Cerebellar nuclear complex (tissue), 1 donor: ENCODE results near the gene CDKN1A.
"Not testable (repeated sequence)": the region's sequence is repeated elsewhere in the genome, so short reads cannot be mapped to it uniquely, and the experiment has no call there.

ENCODE experiments used
- DNase-seq, 2 experiments: peaks; one replicate each; lab custom pipeline; 2025; lab: John Stamatoyannopoulos, UW

Gene CDKN1A

DNA sequence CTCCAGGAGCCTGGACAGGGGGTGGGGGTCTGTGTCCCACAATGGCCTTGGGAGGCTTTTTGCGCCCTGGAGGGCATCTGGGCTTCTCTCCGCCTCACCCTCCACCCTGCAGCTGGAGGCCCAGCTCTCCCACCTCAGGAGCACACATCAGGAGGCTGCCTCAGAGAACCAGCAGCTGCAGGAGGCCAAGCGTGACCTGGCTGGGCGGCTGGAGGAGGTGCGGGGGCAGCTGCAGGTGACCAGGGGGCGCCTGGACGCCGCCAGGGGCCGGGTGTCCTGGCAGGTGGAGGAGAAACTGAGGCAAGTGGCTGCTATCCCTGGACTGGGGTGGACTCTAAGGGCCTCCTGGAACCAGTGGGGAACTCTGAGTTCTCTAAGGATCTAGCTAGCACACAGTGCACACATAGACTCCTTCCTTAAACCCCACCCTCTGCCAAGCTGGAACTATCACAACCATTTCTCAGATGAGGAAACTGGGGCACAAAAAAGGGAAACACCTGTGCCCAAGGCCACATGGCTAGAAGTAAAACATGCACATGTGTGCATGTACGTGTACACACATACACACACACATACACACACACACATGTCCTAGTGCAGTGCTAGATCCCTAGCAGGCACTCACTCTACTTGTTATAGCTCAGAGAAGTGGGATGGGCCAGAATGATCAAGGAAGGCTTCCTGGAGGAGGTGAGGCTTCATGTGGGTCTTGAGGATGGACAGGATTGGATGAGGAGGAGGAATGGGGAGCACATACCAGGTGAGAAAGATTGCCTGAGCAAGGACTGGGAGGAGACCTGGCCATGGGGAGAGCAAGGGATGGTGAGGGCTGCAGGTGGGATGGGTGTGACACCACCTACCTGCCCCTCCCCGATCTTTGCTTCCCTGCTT, 42.0 kb downstream of the CDKN1A start:
- DNase-seq: no peak

DNA sequence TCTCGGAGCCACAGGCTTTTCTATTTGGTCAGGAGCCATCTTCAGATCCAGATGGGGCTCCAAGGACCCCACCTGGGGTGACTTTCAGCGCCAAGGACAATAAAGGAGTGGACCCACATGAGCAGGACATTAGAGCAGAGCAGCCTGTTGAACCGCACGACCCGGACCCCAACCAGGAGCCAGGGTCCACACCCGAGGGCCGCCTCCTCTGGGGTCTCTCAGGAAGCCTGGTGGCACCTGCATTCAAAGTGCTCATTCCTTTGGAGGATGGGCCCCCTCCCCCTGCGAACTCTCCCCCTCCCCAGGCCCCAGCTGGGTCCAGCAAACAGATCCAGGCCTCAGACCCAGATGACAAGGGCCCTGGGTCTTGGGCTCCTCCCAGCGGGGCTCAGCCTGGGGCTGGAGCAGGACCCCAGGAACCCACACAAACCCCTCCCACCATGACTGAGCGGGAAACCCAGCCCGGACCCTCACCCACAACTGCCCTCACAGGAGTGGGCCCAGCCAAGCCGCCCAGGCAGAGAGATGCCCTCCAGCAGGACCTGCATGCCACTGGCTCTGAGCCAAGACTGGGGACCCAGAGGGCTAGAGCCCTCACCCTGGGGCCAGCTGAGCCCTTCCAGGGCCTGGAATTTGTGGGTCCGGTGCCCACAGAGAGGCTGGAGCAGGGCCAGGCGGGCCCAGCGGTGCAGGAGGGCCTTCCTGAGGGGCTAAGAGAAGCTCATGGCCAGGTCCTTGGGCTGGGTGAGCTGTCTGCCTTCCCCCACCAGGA, 43.0 kb downstream of the CDKN1A start:
- no peak for DNase-seq

DNA sequence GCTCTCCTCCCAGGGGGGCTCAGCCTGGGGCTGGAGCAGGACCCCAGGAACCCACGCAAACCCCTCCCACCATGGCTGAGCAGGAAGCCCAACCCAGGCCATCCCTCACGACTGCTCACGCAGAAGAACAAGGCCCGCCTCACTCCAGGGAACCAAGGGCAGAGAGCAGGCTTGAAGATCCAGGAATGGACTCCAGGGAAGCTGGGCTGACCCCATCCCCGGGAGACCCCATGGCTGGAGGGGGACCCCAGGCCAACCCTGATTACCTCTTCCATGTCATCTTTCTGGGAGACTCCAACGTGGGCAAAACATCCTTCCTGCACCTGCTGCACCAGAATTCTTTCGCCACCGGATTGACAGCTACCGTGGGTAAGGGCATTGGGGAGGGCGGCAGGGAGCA, 43.9 kb downstream of the CDKN1A start:
- DNase-seq: no peak

DNA sequence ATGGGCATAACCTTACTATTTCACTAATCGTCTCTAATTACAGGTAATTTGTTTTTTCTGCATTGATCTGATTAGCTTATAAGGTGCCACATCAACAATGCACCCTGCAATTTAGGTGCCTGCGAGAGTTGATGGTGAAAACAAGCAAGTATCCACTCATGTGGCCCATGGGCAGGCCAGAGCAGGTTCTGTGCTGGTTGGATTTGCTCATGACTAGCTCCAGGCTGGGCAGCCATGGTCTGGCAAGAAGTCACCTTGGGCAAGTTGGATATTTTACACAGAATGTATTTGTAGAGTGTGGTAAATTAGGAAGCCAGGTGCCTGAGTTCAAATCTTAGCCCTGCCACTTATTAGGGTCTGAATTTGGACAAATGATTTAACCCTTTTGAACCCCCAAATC, 44.4 kb downstream of the CDKN1A start:
- no peak for DNase-seq

DNA sequence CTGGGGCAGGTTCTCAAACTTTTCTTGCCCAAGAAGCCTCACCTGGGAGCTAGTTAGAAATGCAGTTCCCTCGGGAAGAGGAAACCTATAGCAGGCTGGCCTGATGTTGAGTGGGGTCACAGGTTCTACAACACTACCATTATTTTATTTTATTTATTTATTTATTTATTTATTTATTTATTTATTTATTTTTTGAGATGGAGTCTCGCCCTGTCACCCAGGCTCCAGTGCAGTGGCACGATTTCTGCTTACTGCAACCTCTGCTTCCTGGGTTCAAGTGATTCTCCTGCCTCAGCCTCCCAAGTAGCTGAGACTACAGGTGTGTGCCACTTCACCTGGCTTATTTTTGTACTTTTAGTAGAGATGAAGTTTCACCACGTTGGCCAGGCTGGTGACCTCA, 45.5 kb downstream of the CDKN1A start:
- not testable (repeated sequence) for DNase-seq

DNA sequence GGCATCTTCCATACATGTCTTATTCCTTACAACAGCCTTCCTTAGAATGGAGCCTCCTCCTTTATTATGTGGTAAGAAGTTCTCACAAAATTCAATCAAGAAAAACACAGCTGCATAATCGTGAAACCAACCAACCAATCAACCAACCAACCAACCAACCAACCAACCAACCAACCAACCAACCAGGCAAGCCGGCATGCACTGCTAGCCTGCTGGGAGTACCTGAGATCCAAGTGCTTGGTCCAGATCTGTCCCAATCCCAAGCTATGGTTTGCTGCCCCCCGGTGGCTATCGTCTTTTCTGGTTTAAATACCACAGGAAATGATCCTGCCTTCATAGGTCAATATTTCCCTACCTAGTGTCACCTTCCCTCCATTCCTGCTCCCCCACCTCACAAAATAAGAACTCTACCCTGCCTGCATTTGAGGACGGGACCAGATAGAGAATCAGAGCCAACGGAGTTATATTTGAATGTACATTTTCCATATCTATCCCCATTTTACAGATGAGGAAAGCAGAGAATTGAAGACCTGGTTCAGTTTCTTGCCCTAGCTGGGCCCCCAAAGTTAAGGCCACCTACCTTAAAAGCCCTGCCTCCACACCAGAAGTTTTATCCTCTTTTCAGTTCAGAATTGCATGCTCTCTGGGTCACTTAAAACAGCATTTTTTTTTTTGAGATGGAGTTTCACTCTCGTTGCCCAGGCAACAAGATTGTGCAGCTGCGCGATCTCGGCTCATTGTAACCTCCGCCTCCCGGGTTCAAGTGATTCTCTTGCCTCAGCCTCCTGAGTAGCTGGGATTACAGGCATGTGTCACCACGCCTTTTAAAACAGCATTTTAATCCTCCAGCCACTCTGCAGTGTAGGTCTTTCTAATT, 46.2 kb downstream of the CDKN1A start:
- no peak for DNase-seq

DNA sequence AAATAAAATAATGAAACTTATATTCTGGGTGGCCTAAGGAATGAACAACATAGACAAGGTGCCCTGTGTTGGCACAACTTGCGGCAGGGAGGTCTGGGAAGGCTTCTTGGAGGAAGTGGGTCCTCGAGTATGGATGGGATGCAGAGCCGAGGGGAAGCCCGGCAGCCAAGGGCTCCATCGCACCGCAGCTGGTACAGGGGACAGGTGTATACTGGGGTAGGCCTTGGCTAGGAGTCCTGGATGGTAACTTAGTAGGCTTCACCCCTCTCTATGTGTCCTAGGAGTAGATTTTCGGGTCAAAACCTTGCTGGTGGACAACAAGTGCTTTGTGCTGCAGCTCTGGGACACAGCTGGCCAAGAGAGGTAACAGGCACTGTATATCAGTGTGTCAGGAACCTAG, 47.1 kb downstream of the CDKN1A start:
- no peak for DNase-seq

DNA sequence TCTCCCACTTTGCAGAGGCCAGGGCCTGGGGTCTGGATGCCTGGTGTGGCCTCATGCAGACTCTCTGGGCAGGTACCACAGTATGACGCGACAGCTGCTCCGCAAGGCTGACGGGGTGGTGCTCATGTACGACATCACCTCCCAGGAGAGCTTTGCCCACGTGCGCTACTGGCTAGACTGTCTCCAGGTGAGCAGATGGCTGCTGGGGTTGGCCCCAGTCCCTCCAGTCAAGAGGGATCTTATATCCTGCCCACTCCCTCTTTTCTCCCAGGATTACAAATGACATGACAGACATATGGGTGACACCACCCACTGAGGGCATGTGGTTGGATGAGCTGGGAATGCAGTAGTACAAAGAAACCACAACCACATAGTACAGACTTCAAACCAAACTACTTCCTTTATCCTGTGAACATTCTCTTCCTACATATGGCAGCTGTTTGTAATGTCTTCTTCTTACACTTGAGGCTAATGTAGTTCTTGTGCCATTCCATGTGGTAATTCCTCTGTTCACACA, 49.0 kb downstream of the CDKN1A start:
- DNase-seq: no peak

DNA sequence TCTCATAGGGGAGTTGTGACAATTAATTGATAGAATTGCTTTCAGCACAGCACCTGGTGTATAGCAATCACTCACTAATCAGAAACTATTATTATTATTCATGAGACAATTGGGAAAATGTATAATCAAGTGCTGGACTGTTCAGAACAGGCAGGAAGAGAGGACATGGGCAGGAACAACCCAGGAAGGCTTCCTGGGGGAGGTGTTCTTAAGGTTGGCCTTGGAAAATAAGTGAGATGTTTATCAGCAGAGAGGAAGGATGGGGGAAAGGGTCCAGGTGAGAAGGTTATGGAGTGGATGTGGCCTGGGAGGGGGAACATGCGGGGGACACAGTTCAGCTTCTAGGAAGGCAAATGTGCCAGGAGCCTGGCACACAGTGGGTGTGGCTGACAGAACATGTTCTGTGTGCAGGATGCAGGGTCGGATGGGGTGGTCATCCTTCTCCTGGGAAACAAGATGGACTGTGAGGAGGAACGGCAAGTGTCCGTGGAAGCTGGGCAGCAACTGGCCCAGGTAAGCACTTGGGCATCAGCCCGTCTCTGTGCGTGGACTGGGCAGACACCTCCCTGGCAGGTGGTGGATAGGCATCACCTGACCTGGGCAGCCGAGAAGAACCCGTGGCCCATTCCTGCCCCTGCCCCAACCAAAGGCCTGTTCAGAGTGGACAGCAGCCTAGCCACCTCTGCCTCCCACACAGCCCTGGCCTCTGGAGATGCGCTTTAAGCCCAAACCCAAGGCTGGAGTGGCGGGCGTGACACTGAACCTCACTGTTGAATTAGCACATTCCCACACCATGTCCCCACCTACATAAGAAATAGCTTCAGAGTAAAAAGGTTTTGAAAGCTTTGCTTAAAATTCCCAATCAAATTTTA, 50.0 kb downstream of the CDKN1A start:
- no peak for DNase-seq

DNA sequence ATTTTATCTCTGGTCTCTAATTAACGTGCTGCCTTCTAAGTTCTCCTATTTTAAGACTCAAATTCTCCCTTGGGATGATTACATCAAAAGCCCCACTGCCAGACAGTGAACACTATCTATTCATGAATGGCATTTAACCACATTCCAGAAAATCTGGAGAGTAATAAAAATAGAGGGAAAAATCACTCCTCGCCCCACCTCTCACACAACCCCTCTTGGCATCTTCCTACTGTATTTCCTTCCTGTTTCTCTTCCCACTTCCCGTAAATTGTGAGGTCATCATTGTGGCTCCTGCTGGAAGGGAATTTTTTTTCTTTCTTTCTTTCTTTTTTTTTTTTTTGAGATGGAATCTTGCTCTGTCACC, 50.6 kb downstream of the CDKN1A start:
- no peak for DNase-seq

DNA sequence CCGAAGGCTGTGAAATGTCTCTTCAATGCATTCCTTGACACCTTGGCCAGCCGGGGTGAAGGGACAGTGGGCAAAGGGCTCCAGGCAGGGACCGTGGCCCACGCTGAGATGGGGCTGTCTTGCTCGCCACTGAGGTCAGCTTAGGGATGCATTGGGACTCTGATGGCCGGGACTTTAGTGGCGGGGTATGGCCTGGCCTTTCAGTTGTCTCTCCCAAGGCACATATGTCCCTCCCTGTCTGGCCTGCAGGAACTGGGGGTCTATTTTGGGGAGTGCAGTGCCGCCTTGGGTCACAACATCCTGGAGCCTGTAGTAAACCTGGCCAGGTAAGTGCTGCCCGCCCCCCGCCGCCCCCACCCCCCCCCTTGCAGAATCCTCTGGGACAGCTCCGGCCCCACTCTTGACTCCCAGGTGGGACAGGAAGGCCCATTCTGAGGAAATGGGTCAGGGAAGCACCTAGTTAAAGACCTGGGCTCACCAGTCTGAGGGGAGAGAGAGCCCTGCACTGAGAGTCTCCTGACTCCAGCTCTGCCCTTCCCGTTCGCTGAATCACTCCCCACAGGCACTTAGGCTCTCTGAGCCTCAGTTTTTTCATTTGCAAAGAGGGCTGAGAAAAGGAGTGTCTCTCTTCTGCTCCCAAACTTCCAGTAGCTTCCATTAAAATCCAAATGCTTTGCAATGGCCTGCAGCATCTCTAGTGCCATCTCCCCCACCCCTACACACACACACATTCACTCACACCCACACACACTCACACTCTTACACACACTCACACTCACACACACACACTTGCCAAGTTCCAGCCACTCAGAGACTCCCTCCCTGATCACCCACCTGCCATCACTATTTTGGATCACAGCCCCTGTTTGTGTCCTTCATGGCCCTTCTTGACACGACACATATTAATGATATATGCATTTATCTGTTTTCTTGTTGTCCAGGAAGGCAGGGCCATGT, 52.2 kb downstream of the CDKN1A start:
- DNase-seq: no peak

DNA sequence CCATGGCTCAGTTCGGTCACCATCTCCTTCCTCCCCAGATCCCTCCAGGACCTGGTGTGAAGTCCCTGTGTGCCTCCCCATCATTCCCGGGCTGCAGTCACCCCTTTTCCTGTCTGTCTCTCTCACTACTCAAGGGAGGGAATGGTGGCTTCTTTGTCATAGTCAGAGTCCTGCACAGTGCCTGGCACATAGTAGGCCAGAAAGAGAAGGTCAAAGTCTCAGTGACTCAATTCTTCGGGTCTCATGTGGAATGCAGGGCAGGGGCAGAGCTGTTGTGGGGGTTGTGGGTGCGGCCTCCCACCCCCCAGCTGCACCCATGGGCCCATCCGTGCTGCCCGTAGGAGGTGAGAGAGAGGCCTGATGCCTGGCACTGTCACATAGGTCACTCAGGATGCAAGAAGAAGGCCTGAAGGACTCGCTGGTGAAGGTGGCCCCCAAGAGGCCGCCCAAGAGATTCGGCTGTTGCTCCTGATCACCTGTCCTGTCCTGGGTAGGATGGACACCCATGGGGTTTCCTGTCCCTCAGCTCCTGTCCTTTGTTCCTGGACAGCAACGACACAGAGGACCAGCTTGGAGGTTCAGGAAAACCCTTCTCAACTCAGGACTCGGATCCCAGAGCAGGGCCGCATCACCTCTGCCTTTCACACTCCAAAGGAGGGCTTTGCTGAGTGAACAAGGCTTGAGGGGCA, 53.3 kb downstream of the CDKN1A start:
- no peak for DNase-seq

DNA sequence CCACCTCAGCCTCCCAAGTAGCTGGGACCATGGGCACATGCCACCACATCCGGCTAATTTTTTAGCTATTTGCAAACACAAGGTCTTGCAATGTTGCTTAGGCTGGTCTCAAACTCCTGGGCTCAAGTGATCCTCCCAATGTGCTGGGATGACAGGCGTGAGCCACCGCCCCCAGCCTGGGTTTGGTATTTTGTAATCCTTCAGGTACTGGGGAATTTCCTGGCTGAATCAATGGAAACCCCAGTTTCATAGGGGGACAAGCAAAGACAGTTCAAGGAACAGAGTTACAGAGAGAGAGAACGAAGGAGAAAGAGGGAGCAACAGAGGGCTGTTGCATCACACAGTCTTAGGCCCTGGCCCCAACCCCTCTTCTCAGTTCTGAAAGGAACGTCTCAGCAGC, 54.8 kb downstream of the CDKN1A start:
- DNase-seq: no peak

DNA sequence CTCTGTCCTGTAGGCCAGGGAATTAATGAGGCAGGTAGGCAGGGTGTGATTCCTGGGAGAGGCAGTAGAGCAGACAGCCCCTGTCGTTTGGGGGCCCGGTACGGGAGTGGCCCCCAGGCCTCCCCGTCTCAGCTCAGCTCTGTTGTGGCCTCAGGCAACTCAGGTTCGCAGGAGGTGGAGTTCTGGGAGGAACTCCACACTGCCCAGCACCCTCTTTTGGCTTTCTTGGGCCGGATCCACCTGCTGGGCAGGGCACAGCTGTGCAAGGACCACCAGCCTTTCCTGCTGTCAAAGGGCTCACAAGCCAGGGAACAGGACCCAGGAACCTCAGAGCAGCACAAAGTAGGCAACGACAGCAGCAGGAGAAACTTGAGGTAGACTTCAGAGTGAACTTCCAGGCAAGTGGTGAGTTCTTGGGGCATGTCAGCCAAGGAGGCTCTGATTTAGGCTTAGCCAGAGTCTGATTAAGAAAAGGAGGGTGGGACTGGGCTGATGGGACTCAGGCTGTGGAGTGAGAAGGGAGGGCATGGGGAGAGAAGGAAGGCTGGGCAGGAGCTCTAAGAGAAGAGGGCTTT, 56.1 kb downstream of the CDKN1A start:
- DNase-seq: no peak

DNA sequence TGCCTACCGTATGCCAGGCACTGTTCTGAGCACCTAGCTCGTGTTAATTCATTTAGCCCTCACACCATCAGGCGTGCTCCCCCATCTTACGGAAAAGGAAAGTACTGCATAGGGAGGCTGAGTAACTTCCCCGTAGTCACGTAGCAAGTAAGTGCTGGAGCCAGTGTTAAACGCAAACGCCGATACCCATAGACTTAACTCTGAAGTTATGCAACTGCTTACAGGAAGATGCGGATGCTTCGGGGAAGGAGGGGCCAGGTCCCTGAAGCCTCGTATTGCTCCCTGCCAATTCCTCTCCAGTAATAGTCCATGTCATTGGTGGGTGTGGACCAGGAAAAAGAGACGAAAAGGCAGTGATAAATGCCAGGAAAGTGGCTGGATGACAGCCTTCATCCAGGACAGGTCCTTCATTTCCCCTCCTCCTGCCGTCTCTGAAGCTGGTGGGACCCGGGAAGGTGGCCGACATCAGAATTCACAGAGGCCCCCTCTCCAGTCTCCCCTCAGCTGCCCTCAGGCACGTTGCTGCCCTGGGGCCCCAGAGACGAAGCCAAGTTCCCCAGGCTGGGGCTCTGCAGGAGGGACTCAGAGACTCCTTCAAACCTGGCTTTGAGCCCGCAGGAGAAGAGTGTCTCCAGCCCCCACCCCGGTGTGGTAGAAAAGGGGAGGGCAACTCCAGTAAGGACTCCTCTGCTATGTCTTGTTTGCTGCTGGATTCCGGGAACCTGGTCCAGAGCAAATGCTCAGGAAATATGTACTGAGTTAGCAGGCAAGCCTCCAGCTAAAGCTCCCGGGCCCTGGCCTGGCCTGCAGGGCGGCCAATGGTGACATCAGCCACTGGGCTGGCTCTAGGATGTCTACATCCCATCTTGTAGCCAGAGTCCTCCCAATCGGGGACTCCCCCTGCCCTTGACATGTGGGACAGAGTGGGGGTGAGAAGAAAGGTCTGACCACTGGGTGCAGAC, 56.9 kb downstream of the CDKN1A start:
- DNase-seq: peak in 1 of 2 experiments; percentile 15
